IMR-90 (cell line): ENCODE results near the gene SLC35F1. TPM values are rescaled to one million over a fixed set of nuclear protein-coding genes. Genes with fewer than 3 reads are reported as not detected.

ENCODE experiments used
- ATAC-seq: fragments of 200-7000 bp; cut with Tn5 transposase; 2 replicates; pipeline ENCODE4 v1.9.1; 2020; ENCODE audit warnings: low read depth, mild to moderate bottlenecking, moderate library complexity
- BruUV-seq: library from RNA; stranded (reverse); fragments of 400-500 nt; replicated peaks from 2 replicates; lab custom pipeline; 2021; lab: Mats Ljungman, UMichigan
- CTCF ChIA-PET: fragments of 300-600 bp; formaldehyde crosslinking; extraction: SDS; loops from one replicate; lab custom pipeline; 2021; ENCODE audit warnings: antibody characterized with exemption; lab: Yijun Ruan, JAX
- POLR2A ChIA-PET: fragments of 300-600 bp; sonication (Branson Sonifier 250); formaldehyde crosslinking; loops from one replicate; lab custom pipeline; 2022; ENCODE audit warnings: antibody characterized with exemption; ENCODE audit not compliant: unreplicated experiment; lab: Charles Lee
- DNase-seq: peaks from one replicate; pipeline ENCODE4 v3.0.0; 2013
- H2AFZ ChIP-seq: replicated peaks from 2 replicates; pipeline ENCODE3; 2013; ENCODE audit warnings: low read length, mild to moderate bottlenecking; ENCODE audit not compliant: poor library complexity
- H2AK5ac ChIP-seq: 2 replicates; pipeline ENCODE4 v1.6.1; 2013; ENCODE audit warnings: low read depth, low read length, inconsistent platforms
- H2AK9ac ChIP-seq: replicated peaks from 2 replicates; pipeline ENCODE3; 2013; ENCODE audit warnings: mild to moderate bottlenecking, low read depth, low read length, moderate library complexity; ENCODE audit not compliant: poor library complexity
- H2BK120ac ChIP-seq: 2 replicates; pipeline ENCODE4 v1.6.1; 2013; ENCODE audit warnings: low read depth, low read length, inconsistent platforms
- H2BK15ac ChIP-seq: 3 replicates; pipeline ENCODE4 v1.6.1; 2013; ENCODE audit warnings: low read depth, low read length, inconsistent platforms
- H2BK20ac ChIP-seq: 2 replicates; pipeline ENCODE4 v1.6.1; 2013; ENCODE audit warnings: low read depth, mild to moderate bottlenecking, inconsistent platforms, low read length, moderate library complexity
- H2BK5ac ChIP-seq: 2 replicates; pipeline ENCODE4 v1.6.1; 2013; ENCODE audit warnings: mild to moderate bottlenecking, low read depth, low read length, inconsistent platforms; ENCODE audit not compliant: poor library complexity, severe bottlenecking
- H3K14ac ChIP-seq: replicated peaks from 2 replicates; pipeline ENCODE4 v1.6.1; 2013; ENCODE audit warnings: low read depth, low read length, inconsistent platforms
- H3K18ac ChIP-seq: 2 replicates; pipeline ENCODE4 v1.6.1; 2013; ENCODE audit warnings: low read depth, low read length, control low read depth
- H3K23ac ChIP-seq: 2 replicates; pipeline ENCODE4 v1.6.1; 2013; ENCODE audit warnings: low read depth, low read length, inconsistent platforms
- H3K27ac ChIP-seq: 2 replicates; pipeline ENCODE4 v1.5.1; 2013; ENCODE audit warnings: mild to moderate bottlenecking, control low read depth, low read length; ENCODE audit not compliant: insufficient read depth
- H3K27me3 ChIP-seq: 2 replicates; pipeline ENCODE4 v1.6.1; 2013; ENCODE audit warnings: low read length; ENCODE audit not compliant: control insufficient read depth, insufficient read depth
- H3K36me3 ChIP-seq: 2 replicates; pipeline ENCODE4 v1.6.1; 2013; ENCODE audit warnings: low read length, mixed read lengths; ENCODE audit not compliant: control insufficient read depth, insufficient read depth
- H3K4ac ChIP-seq: 2 replicates; pipeline ENCODE4 v1.6.1; 2013; ENCODE audit warnings: low read depth, low read length, inconsistent platforms
- H3K4me1 ChIP-seq: 2 replicates; pipeline ENCODE4 v1.6.1; 2013; ENCODE audit warnings: low read length, mixed read lengths; ENCODE audit not compliant: control insufficient read depth, insufficient read depth
- H3K4me2 ChIP-seq: 2 replicates; pipeline ENCODE4 v1.6.1; 2013; ENCODE audit warnings: low read depth, mild to moderate bottlenecking, control low read depth, low read length, moderate library complexity
- H3K4me3 ChIP-seq: 2 replicates; pipeline ENCODE4 v1.5.1; 2013; ENCODE audit warnings: low read depth, mild to moderate bottlenecking, control low read depth, low read length, moderate library complexity; ENCODE audit not compliant: insufficient read depth
- H3K56ac ChIP-seq: 2 replicates; pipeline ENCODE4 v1.6.1; 2013; ENCODE audit warnings: low read length, inconsistent platforms; ENCODE audit not compliant: insufficient read depth; ENCODE audit errors: extremely low read depth
- H3K79me1 ChIP-seq, 2 experiments: 2 replicates each; pipeline ENCODE4 v1.6.1; 2013; ENCODE audit warnings: low read length in 2 of 2, inconsistent platforms in 1 of 2, low read depth in 1 of 2
- H3K9ac ChIP-seq: 2 replicates; pipeline ENCODE4 v1.6.1; 2013; ENCODE audit warnings: low read depth, low read length, control low read depth
- H3K9me1 ChIP-seq: 2 replicates; pipeline ENCODE4 v1.6.1; 2013; ENCODE audit warnings: low read length, inconsistent platforms; ENCODE audit not compliant: insufficient read depth
- H3K9me3 ChIP-seq: 2 replicates; pipeline ENCODE4 v1.6.1; 2013; ENCODE audit warnings: low read length; ENCODE audit not compliant: control insufficient read depth, insufficient read depth
- H4K20me1 ChIP-seq: 2 replicates; pipeline ENCODE4 v1.6.1; 2013; ENCODE audit warnings: low read length, inconsistent platforms; ENCODE audit not compliant: insufficient read depth
- H4K5ac ChIP-seq: 2 replicates; pipeline ENCODE4 v1.6.1; 2013; ENCODE audit warnings: mild to moderate bottlenecking, low read depth, low read length, control low read depth
- H4K8ac ChIP-seq, 2 experiments: 2 replicates each; pipeline ENCODE4 v1.6.1; 2013; ENCODE audit warnings: low read depth in 2 of 2, low read length in 2 of 2, control low read depth in 1 of 2, inconsistent platforms in 1 of 2
- H4K91ac ChIP-seq: 2 replicates; pipeline ENCODE4 v1.6.1; 2013; ENCODE audit warnings: low read depth, low read length, inconsistent platforms; ENCODE audit not compliant: insufficient read depth
- BHLHE40 ChIP-seq: fragments of 150-350 bp; IDR thresholded peaks from 2 replicates; pipeline ENCODE4 v1.6.1; 2016; ENCODE audit warnings: mild to moderate bottlenecking, low read depth, low read length
- MXI1 ChIP-seq: IDR thresholded peaks from 2 replicates; pipeline ENCODE4 v1.6.1; 2012; ENCODE audit warnings: low read depth, mild to moderate bottlenecking, low read length, moderate library complexity, borderline replicate concordance
- NFE2L2 ChIP-seq: fragments of 150-350 bp; IDR thresholded peaks from 2 replicates; pipeline ENCODE4 v1.6.1; 2016; ENCODE audit warnings: low read depth, mild to moderate bottlenecking, low read length
- POLR2A ChIP-seq: IDR thresholded peaks from 2 replicates; pipeline ENCODE4 v1.6.1; 2012; ENCODE audit warnings: mild to moderate bottlenecking, low read depth, low read length
- RCOR1 ChIP-seq: IDR thresholded peaks from 2 replicates; pipeline ENCODE4 v1.6.1; 2012; ENCODE audit warnings: mild to moderate bottlenecking, low read length, improper control_type of control experiment; ENCODE audit not compliant: insufficient replicate concordance
- SMC3 ChIP-seq: fragments of 150-350 bp; IDR thresholded peaks from 2 replicates; pipeline ENCODE4 v1.6.1; 2016; ENCODE audit warnings: low read depth, mild to moderate bottlenecking, antibody characterized with exemption, low read length, moderate library complexity
- USF2 ChIP-seq: fragments of 150-350 bp; IDR thresholded peaks from 2 replicates; pipeline ENCODE4 v1.6.1; 2017; ENCODE audit warnings: mild to moderate bottlenecking, antibody characterized with exemption, low read length, low read depth
- WGBS, 2 experiments: methylation state at CpG; one replicate each; pipeline versions ENCODE4 v1.1.5 to v1.1.7; 2013; ENCODE audit warnings: missing lambda C conversion rate in 2 of 2; ENCODE audit not compliant: insufficient read length in 1 of 2; ENCODE audit errors: extremely low coverage in 2 of 2; 5-methylcytosine and 5-hydroxymethylcytosine counted together
- dilution Hi-C: fragments of 300-500 bp; cut with HindIII; formaldehyde crosslinking; loops from one replicate; pipeline ENCODE4 v1.14.3; 2018; ENCODE audit warnings: low sequenced_read_pairs; ENCODE audit not compliant: unreplicated experiment
- in situ Hi-C: fragments of 300-500 bp; cut with MboI; formaldehyde crosslinking; loops from 3 replicates; pipeline ENCODE4 v1.14.3; 2019; ENCODE audit warnings: low sequenced_read_pairs, inconsistent platforms, mixed read lengths
- intact Hi-C: fragments of 100-400 bp; cut with micrococcal nuclease; formaldehyde crosslinking; loops from 2 replicates; pipeline ENCODE4 v1.10.0; 2022
- polyA plus RNA-seq, 3 experiments: library from polyadenylated mRNA; depleted of rRNA; stranded (reverse); fragments of >200 nt; gene quantifications; 2 replicates each; pipeline ENCODE4 v1.2.3, GENCODE V29; 2012; ENCODE audit warnings: low replicate concordance in 1 of 3
- total RNA-seq: library from RNA; depleted of rRNA; stranded (reverse); fragments of >200 nt; gene quantifications from 2 replicates; pipeline ENCODE4 v1.2.3, GENCODE V29; 2012
- TF ChIP-seq, protein P1 (sequence below): conservative IDR thresholded peaks from 2 replicates; pipeline ENCODE4 v1.5.1; 2012; ENCODE audit warnings: mild to moderate bottlenecking, low read depth, low read length, improper control_type of control experiment
- TF ChIP-seq, protein P2 (sequence below): fragments of 150-350 bp; IDR thresholded peaks from 2 replicates; pipeline ENCODE4 v1.6.1; 2016; ENCODE audit warnings: low read depth, mild to moderate bottlenecking, low read length, moderate library complexity, borderline replicate concordance

SLC35F1 gene
- total and polyA plus RNA-seq, 2 of the 4 experiments (the other 2 are of a cell fraction): not detected

- Histone ChIP-seq H3K4me3 (no peak overlapping the region), H2AK5ac (no peak overlapping the region; the same call in 1 of the 2 replicates), H3K79me1 (no peaks in the 10 kb centered on the region), H2BK5ac (no peak overlapping the region), H3K4ac (0 out of 2 replicates have a peak overlapping the region, but pooled peaks have one; percentile 21), H3K18ac (no peak overlapping the region), H3K56ac (no peak overlapping the region), H3K4me1 (no peaks in the 10 kb centered on the region; the same call in 1 of the 2 replicates), H4K91ac (peak overlapping the region; percentile 17; the same call in 1 of the 2 replicates), H3K4me2 (no peak overlapping the region), H2BK120ac (peak overlapping the region; percentile 53; the same call in 1 of the 2 replicates), H2AK9ac (peak overlapping the region; percentile 48), H2AFZ (peak overlapping the region; percentile 6), H3K36me3 (no peaks in the 10 kb centered on the region), H3K14ac (no peak overlapping the region), H3K23ac (no peak overlapping the region), H2BK20ac (no peak overlapping the region), H3K9me1 (no peaks in the 10 kb centered on the region; the same call in 1 of the 2 replicates), H3K9ac (no peak overlapping the region), H3K9me3 (no peaks in the 10 kb centered on the region), H4K20me1 (no peaks in the 10 kb centered on the region), H3K27ac (no peak overlapping the region), H4K5ac (no peak overlapping the region), H3K27me3 (no peaks in the 10 kb centered on the region), H4K8ac (no peak overlapping the region), H2BK15ac (no peak overlapping the region)
- ATAC-seq (no peak), DNase-seq (no peak)
- intact Hi-C loops: no loop called here
- no CpG with 5 or more reads among the region's 8 CpGs for WGBS, 2 experiments
- no TSS peak for BruUV-seq
- ChIA-PET POLR2A (no interaction called here), CTCF (interaction anchor here (1.3 kb wide), 1 partner anchor 23 kb away, joined by 4 read pairs; no protein-coding TSS in a partner anchor)
- TF ChIP-seq NFE2L2: no peak
- TF ChIP-seq, protein P1, sequence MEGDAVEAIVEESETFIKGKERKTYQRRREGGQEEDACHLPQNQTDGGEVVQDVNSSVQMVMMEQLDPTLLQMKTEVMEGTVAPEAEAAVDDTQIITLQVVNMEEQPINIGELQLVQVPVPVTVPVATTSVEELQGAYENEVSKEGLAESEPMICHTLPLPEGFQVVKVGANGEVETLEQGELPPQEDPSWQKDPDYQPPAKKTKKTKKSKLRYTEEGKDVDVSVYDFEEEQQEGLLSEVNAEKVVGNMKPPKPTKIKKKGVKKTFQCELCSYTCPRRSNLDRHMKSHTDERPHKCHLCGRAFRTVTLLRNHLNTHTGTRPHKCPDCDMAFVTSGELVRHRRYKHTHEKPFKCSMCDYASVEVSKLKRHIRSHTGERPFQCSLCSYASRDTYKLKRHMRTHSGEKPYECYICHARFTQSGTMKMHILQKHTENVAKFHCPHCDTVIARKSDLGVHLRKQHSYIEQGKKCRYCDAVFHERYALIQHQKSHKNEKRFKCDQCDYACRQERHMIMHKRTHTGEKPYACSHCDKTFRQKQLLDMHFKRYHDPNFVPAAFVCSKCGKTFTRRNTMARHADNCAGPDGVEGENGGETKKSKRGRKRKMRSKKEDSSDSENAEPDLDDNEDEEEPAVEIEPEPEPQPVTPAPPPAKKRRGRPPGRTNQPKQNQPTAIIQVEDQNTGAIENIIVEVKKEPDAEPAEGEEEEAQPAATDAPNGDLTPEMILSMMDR: no peak
- no peak for TF ChIP-seq BHLHE40
- no peak for TF ChIP-seq POLR2A
- no peak for TF ChIP-seq RCOR1
- no peak for TF ChIP-seq MXI1
- TF ChIP-seq SMC3: no peak
- TF ChIP-seq USF2: no peak
- TF ChIP-seq, protein P2, sequence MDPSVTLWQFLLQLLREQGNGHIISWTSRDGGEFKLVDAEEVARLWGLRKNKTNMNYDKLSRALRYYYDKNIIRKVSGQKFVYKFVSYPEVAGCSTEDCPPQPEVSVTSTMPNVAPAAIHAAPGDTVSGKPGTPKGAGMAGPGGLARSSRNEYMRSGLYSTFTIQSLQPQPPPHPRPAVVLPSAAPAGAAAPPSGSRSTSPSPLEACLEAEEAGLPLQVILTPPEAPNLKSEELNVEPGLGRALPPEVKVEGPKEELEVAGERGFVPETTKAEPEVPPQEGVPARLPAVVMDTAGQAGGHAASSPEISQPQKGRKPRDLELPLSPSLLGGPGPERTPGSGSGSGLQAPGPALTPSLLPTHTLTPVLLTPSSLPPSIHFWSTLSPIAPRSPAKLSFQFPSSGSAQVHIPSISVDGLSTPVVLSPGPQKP: no peak
- in situ Hi-C loops: no loop called here
- dilution Hi-C loops: no loop called here
These were observed 400.5 kb downstream of the SLC35F1 start for GRCh38 chr6:118307581-118307980.
